Measurements from ENCODE around the gene AKAP13.

- no peak for TF ChIP-seq CTCF (IDR thresholded peaks at IDR 0.05)
- no peak for TF ChIP-seq POLR2AphosphoS5 (IDR thresholded peaks at IDR 0.05)
- TF ChIP-seq POLR2A (IDR thresholded peaks at IDR 0.05): no peak
Observed at GRCh38 chr15:85429522-85429921, 49.1 kb downstream of the AKAP13 start.
